Measurements from ENCODE around the gene THOC6. TPM values are rescaled to one million over a fixed set of nuclear protein-coding genes. Genes with fewer than 3 reads are reported as not detected.

Gene THOC6
- total RNA-seq, 1 experiment from 2014 or later = 68.2 TPM

- Histone ChIP-seq H3K23me2 (ENCODE audit: insufficient read length, low read depth, low read length, poor library complexity, severe bottlenecking) (peaks cover 14% of the 10 kb centered on the region), H3K18ac (ENCODE audit: insufficient read length, low read depth, low read length) (no peak overlapping the region), H4K20me1 (ENCODE audit: control insufficient read depth, insufficient read depth, insufficient read length) (no peaks in the 10 kb centered on the region), H3K79me2 (ENCODE audit: insufficient read depth, low read length) (no peaks in the 10 kb centered on the region), H3K27ac (ENCODE audit: insufficient read length, low read depth, low read length) (no peak overlapping the region), H3K79me1 (ENCODE audit: insufficient read depth, low read depth, low read length, poor library complexity, severe bottlenecking) (no peaks in the 10 kb centered on the region), H3K9me3 (ENCODE audit: control insufficient read depth, low read depth, low read length) (no peaks in the 10 kb centered on the region), H2BK15ac (ENCODE audit: low read depth, low read length) (no peak overlapping the region), H4K91ac (ENCODE audit: insufficient read length, low read depth, low read length) (no peak overlapping the region), H3K27me3 (ENCODE audit: insufficient read depth, low read length) (no peaks in the 10 kb centered on the region), H2BK12ac (ENCODE audit: insufficient read length, low read depth, low read length) (no peak overlapping the region), H3K14ac (ENCODE audit: insufficient read depth, low read length) (no peak overlapping the region), H3K56ac (ENCODE audit: insufficient read length, low read depth, low read length) (no peak overlapping the region), H2BK5ac (ENCODE audit: insufficient read length, low read length) (no peak overlapping the region), H2AK5ac (ENCODE audit: insufficient read length, low read length) (no peak overlapping the region), H3K4ac (ENCODE audit: low read depth, low read length) (no peak overlapping the region), H3K4me2 (ENCODE audit: insufficient read depth, insufficient read length, low read length) (no peak overlapping the region), H3T11ph (ENCODE audit: low read length) (no peak overlapping the region), H3K4me1 (ENCODE audit: insufficient read depth, low read length) (peaks cover 2% of the 10 kb centered on the region; the same call in 1 of the 2 replicates), H2AFZ (ENCODE audit: low read length) (no peak overlapping the region), H2BK20ac (ENCODE audit: low read depth, low read length, poor library complexity, severe bottlenecking) (no peak overlapping the region), H2BK120ac (ENCODE audit: low read depth, low read length, poor library complexity, severe bottlenecking) (no peak overlapping the region), H3K9ac (ENCODE audit: extremely low read depth, insufficient read length, low read length) (no peak overlapping the region), H3K23ac (ENCODE audit: insufficient read length, low read depth, low read length) (no peak overlapping the region), H4K8ac (replicated peaks; ENCODE audit: insufficient read length, low read depth, low read length) (no peak overlapping the region), H4K5ac (ENCODE audit: insufficient read length, low read depth, low read length) (no peak overlapping the region)
- peak; percentile 37 for DNase-seq
- Mint-ChIP-seq H3K27ac (peak overlapping the region in 1 of 3 experiments; percentile 40; a peak in 1 of 7 replicates), H3K36me3 (ENCODE audit: insufficient read depth in 1 of 3, low read depth in 3 of 3) (peaks cover 14 to 43% (median 42%) of the 10 kb centered on the region in 3 experiments), H3K4me1 (peaks cover 20 to 48% of the 10 kb centered on the region in 2 experiments), H3K27me3 (ENCODE audit: low read depth) (peaks cover 6% of the 10 kb centered on the region), H3K4me3 (no peak overlapping the region), H3K9me3 (no peaks in the 10 kb centered on the region)
- no peak for TF ChIP-seq CTCF (conservative IDR thresholded peaks at IDR 0.05)
- WGBS (ENCODE audit: extremely low coverage, insufficient read length, low lambda C conversion rate) = no CpG with 5 or more reads among the region's 24 CpGs
Observed at GRCh38 chr16:3026609-3027488, 3.0 kb downstream of the THOC6 start.

All from H9 (cell line).